NCI-H226 (cell line): ENCODE results near the gene ABCG2.
"Not testable (repeated sequence)": the region's sequence is repeated elsewhere in the genome, so short reads cannot be mapped to it uniquely, and the experiment has no call there.

Experiments
- DNase-seq: peaks from one replicate; pipeline ENCODE4 v3.0.0-alpha.2; 2015

The ABCG2 gene

GRCh38 chr4:88163336-88163735 is 4.9 kb upstream of the ABCG2 start:
- DNase-seq = no peak

GRCh38 chr4:88162626-88163025 is 4.2 kb upstream of the ABCG2 start:
- no peak for DNase-seq

- DNase-seq = no peak
Observed at GRCh38 chr4:88159229-88159725, 838 bp upstream of the ABCG2 start.

- no peak for DNase-seq
Observed at GRCh38 chr4:88158038-88158488, 376 bp downstream of the ABCG2 start.

DNA sequence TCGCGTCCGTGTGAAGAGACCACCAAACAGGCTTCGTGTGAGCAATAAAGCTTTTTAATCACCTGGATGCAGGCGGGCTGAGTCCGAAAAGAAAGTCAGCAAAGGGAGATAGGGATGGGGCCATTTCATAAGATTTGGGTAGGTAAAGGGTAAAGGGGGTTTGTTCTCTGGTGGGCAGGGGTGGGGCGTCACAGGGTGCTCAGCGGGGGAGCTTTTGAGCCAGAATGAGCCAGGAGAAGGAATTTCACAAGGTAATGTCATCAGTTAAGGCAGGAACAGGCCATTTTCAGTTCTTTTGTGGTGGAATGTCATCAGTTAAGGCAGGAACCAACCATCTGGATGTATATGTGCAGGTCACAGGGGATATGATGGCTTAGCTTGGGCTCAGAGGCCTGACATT is 6.1 kb downstream of the ABCG2 start:
- DNase-seq = not testable (repeated sequence)

DNA sequence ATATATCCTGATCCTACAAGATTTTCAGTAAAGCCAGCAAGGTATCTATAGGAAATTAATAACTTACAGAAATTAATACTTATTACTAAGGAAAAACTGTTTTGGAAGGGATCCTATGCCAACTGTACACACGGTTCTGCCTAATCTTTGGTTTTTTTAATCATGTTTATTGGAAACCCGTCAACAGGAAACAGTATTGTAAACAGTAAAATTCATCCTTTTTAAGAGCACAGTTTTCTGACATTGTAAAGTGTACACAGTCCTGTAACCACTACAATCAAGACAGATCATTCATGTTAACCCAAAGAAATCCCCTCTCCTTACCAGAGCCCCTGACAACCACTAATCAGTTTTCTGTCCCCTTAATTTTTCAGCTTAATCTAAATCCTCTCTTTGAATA is 9.9 kb downstream of the ABCG2 start:
- no peak for DNase-seq

GRCh38 chr4:88147799-88148217 is 10.6 kb downstream of the ABCG2 start:
- peak; percentile 57 for DNase-seq

GRCh38 chr4:88146891-88147290 is 11.5 kb downstream of the ABCG2 start:
- DNase-seq = no peak

GRCh38 chr4:88144866-88145300 is 13.6 kb downstream of the ABCG2 start:
- DNase-seq = peak; percentile 72

- no peak for DNase-seq
Observed at GRCh38 chr4:88144048-88144447, 14.4 kb downstream of the ABCG2 start.

DNA sequence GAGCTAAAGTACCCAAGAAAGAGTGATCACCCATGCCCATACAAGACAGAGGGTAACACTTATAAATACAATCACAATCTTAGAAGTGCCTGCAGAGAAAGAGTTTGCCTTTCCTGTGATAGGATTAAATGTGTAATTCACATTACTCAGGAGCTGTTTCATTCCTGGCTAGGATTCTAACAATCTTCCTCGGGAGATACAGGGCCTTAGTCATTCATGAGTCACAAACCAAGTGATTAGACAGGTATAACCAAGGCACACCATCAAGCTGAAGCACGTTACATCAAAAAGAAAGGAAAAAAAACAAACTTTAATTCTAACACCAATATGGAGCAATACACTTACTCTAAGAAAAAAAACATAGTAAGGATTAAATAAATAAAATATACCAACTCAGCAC is 14.9 kb downstream of the ABCG2 start:
- peak; percentile 95 for DNase-seq

DNA sequence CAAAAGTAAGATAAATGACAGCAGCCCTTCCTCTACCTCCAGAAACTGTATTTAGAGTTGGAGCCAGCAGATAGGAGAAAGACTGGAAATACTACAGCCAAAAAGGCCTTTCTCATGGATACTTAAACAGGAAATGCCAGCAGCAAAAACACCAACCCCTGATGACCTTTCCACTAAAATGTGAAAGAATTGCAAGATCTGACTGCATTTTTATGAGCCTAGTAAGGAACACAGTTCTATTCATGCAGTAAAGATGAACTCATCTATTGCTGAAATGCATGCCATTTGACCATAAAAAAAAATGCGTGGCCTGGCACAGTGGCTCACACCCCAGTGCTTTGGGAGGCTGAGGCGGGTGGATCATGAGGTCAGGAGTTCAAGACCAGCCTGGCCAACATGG is 19.9 kb downstream of the ABCG2 start:
- DNase-seq = peak; percentile 85

DNA sequence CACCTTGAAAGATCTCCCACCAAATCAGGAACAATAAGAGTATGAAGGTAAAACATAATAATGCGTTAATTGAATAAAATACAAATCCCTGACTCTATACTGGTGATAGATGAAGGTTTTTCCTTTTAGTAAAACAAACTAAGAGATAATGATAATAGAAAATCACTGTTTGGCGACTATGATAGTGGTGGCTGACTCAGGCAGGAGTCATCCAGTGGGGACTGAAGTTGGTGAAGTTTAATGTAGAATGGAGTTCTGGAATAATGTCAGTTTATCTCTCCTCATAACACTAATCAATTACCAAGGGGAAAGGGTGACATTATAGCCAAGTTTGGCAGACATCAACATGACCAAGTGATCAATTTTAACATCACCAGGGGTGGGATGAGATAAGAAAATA is 21.3 kb downstream of the ABCG2 start:
- no peak for DNase-seq

- no peak for DNase-seq
Observed at GRCh38 chr4:88136249-88136648, 22.2 kb downstream of the ABCG2 start.

DNA sequence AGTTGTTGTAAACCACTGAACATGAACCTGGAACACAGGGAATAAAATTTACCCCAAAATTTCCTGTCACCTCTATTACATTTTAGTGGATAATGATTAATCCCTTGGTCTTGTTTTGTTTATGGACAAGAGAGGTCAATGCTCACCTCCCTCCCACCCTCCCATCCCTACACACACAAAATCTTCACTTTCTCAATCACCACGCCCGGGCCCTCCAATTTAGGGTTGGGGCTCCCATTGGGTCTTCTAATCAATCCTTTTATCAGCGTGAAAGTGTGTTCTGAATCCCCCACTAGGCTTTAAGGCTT is 23.1 kb downstream of the ABCG2 start:
- no peak for DNase-seq

GRCh38 chr4:88134536-88135355 is 23.7 kb downstream of the ABCG2 start:
- no peak for DNase-seq

- DNase-seq = no peak
Observed at GRCh38 chr4:88134111-88134510, 24.3 kb downstream of the ABCG2 start.

- DNase-seq = no peak
Observed at GRCh38 chr4:88130544-88131305, 27.7 kb downstream of the ABCG2 start.

DNA sequence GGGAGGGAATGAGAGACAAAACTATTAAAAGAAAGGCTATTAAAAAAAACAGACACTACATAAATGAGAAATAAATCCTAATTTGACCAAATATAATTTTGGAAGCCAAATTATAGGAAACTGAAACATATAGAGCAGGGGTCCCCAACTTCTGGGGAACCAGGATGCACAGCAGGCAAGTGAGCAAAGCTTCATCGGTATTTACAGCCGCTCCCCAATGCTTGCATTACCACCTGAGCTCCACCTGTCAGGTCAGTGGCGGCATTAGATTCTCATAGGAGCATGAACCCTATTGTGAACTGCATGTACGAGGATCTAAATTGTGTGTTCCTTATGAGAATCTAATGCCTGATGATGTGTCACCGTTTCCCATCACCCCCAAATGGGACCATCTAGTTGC is 28.4 kb downstream of the ABCG2 start:
- no peak for DNase-seq

- DNase-seq = not testable (repeated sequence)
Observed at GRCh38 chr4:88122260-88122659, 36.2 kb downstream of the ABCG2 start.

GRCh38 chr4:88119943-88120342 is 38.5 kb downstream of the ABCG2 start:
- DNase-seq = no peak

- no peak for DNase-seq
Observed at GRCh38 chr4:88115587-88115986, 42.9 kb downstream of the ABCG2 start.

DNA sequence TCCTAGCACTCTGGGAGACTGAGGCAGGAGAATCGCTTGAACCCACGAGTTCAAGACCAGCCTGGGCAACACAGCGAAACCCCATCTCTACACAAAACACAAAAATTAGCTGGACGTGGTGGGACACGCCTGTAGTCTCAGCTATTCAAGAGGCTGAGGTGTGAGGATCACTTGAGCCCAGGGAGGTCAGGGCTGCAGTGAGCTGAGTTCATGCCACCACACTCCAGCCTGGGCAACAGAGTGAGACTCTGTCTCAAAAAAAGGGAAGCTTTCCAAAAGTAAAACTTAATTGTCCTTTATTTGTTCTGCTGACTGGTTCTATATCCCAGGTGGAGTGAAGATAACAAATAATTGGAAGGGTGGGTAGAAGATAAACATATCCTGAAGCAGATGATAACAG is 45.6 kb downstream of the ABCG2 start:
- DNase-seq = no peak

DNA sequence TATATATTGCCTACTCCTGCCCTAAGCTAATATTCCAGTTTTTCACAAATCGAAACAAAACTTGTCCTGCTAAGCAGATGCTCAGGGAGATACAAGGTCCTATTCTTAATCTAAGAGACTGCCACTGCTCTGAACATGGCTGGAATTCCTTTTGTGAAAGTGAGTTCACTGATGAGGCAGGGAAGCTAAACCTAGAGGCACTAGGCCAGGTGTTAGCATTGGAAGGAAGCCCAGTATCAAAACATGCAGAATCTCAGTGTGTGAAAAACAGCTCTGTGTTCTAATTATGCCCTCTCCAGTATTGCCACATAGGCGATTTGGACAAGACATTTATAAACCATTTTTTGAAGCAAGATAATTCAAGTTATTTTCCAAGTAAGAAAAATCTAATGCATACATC is 47.6 kb downstream of the ABCG2 start:
- peak; percentile 4 for DNase-seq
